IMR-90 (cell line): ENCODE data around the gene TPP2. TPM values are rescaled to one million over a fixed set of nuclear protein-coding genes. Genes with fewer than 3 reads are reported as not detected.
A peak's percentile ranks its signal among the peaks of the same experiment; 100 is the strongest.

ENCODE experiments used
- ATAC-seq: fragments of 200-7000 bp; cut with Tn5 transposase; 2 replicates; pipeline ENCODE4 v1.9.1; 2020; ENCODE audit warnings: low read depth, mild to moderate bottlenecking, moderate library complexity
- BruUV-seq: library from RNA; stranded (reverse); fragments of 400-500 nt; replicated peaks from 2 replicates; lab custom pipeline; 2021; lab: Mats Ljungman, UMichigan
- CTCF ChIA-PET: fragments of 300-600 bp; formaldehyde crosslinking; extraction: SDS; loops from one replicate; lab custom pipeline; 2021; ENCODE audit warnings: antibody characterized with exemption; lab: Yijun Ruan, JAX
- POLR2A ChIA-PET: fragments of 300-600 bp; sonication (Branson Sonifier 250); formaldehyde crosslinking; loops from one replicate; lab custom pipeline; 2022; ENCODE audit warnings: antibody characterized with exemption; ENCODE audit not compliant: unreplicated experiment; lab: Charles Lee
- DNase-seq: peaks from one replicate; pipeline ENCODE4 v3.0.0; 2013
- H2AFZ ChIP-seq: replicated peaks from 2 replicates; pipeline ENCODE3; 2013; ENCODE audit warnings: low read length, mild to moderate bottlenecking; ENCODE audit not compliant: poor library complexity
- H2AK5ac ChIP-seq: 2 replicates; pipeline ENCODE4 v1.6.1; 2013; ENCODE audit warnings: low read depth, low read length, inconsistent platforms
- H2AK9ac ChIP-seq: replicated peaks from 2 replicates; pipeline ENCODE3; 2013; ENCODE audit warnings: mild to moderate bottlenecking, low read depth, low read length, moderate library complexity; ENCODE audit not compliant: poor library complexity
- H2BK120ac ChIP-seq: 2 replicates; pipeline ENCODE4 v1.6.1; 2013; ENCODE audit warnings: low read depth, low read length, inconsistent platforms
- H2BK15ac ChIP-seq: 3 replicates; pipeline ENCODE4 v1.6.1; 2013; ENCODE audit warnings: low read depth, low read length, inconsistent platforms
- H2BK20ac ChIP-seq: 2 replicates; pipeline ENCODE4 v1.6.1; 2013; ENCODE audit warnings: low read depth, mild to moderate bottlenecking, inconsistent platforms, low read length, moderate library complexity
- H2BK5ac ChIP-seq: 2 replicates; pipeline ENCODE4 v1.6.1; 2013; ENCODE audit warnings: mild to moderate bottlenecking, low read depth, low read length, inconsistent platforms; ENCODE audit not compliant: poor library complexity, severe bottlenecking
- H3K14ac ChIP-seq: replicated peaks from 2 replicates; pipeline ENCODE4 v1.6.1; 2013; ENCODE audit warnings: low read depth, low read length, inconsistent platforms
- H3K18ac ChIP-seq: 2 replicates; pipeline ENCODE4 v1.6.1; 2013; ENCODE audit warnings: low read depth, low read length, control low read depth
- H3K23ac ChIP-seq: 2 replicates; pipeline ENCODE4 v1.6.1; 2013; ENCODE audit warnings: low read depth, low read length, inconsistent platforms
- H3K27ac ChIP-seq: 2 replicates; pipeline ENCODE4 v1.5.1; 2013; ENCODE audit warnings: mild to moderate bottlenecking, control low read depth, low read length; ENCODE audit not compliant: insufficient read depth
- H3K27me3 ChIP-seq: 2 replicates; pipeline ENCODE4 v1.6.1; 2013; ENCODE audit warnings: low read length; ENCODE audit not compliant: control insufficient read depth, insufficient read depth
- H3K36me3 ChIP-seq: 2 replicates; pipeline ENCODE4 v1.6.1; 2013; ENCODE audit warnings: low read length, mixed read lengths; ENCODE audit not compliant: control insufficient read depth, insufficient read depth
- H3K4ac ChIP-seq: 2 replicates; pipeline ENCODE4 v1.6.1; 2013; ENCODE audit warnings: low read depth, low read length, inconsistent platforms
- H3K4me1 ChIP-seq: 2 replicates; pipeline ENCODE4 v1.6.1; 2013; ENCODE audit warnings: low read length, mixed read lengths; ENCODE audit not compliant: control insufficient read depth, insufficient read depth
- H3K4me2 ChIP-seq: 2 replicates; pipeline ENCODE4 v1.6.1; 2013; ENCODE audit warnings: low read depth, mild to moderate bottlenecking, control low read depth, low read length, moderate library complexity
- H3K4me3 ChIP-seq: 2 replicates; pipeline ENCODE4 v1.5.1; 2013; ENCODE audit warnings: low read depth, mild to moderate bottlenecking, control low read depth, low read length, moderate library complexity; ENCODE audit not compliant: insufficient read depth
- H3K56ac ChIP-seq: 2 replicates; pipeline ENCODE4 v1.6.1; 2013; ENCODE audit warnings: low read length, inconsistent platforms; ENCODE audit not compliant: insufficient read depth; ENCODE audit errors: extremely low read depth
- H3K79me1 ChIP-seq, 2 experiments: 2 replicates each; pipeline ENCODE4 v1.6.1; 2013; ENCODE audit warnings: low read length in 2 of 2, inconsistent platforms in 1 of 2, low read depth in 1 of 2
- H3K9ac ChIP-seq: 2 replicates; pipeline ENCODE4 v1.6.1; 2013; ENCODE audit warnings: low read depth, low read length, control low read depth
- H3K9me1 ChIP-seq: 2 replicates; pipeline ENCODE4 v1.6.1; 2013; ENCODE audit warnings: low read length, inconsistent platforms; ENCODE audit not compliant: insufficient read depth
- H3K9me3 ChIP-seq: 2 replicates; pipeline ENCODE4 v1.6.1; 2013; ENCODE audit warnings: low read length; ENCODE audit not compliant: control insufficient read depth, insufficient read depth
- H4K20me1 ChIP-seq: 2 replicates; pipeline ENCODE4 v1.6.1; 2013; ENCODE audit warnings: low read length, inconsistent platforms; ENCODE audit not compliant: insufficient read depth
- H4K5ac ChIP-seq: 2 replicates; pipeline ENCODE4 v1.6.1; 2013; ENCODE audit warnings: mild to moderate bottlenecking, low read depth, low read length, control low read depth
- H4K8ac ChIP-seq, 2 experiments: 2 replicates each; pipeline ENCODE4 v1.6.1; 2013; ENCODE audit warnings: low read depth in 2 of 2, low read length in 2 of 2, control low read depth in 1 of 2, inconsistent platforms in 1 of 2
- H4K91ac ChIP-seq: 2 replicates; pipeline ENCODE4 v1.6.1; 2013; ENCODE audit warnings: low read depth, low read length, inconsistent platforms; ENCODE audit not compliant: insufficient read depth
- BHLHE40 ChIP-seq: fragments of 150-350 bp; IDR thresholded peaks from 2 replicates; pipeline ENCODE4 v1.6.1; 2016; ENCODE audit warnings: mild to moderate bottlenecking, low read depth, low read length
- CEBPB ChIP-seq: IDR thresholded peaks from 2 replicates; pipeline ENCODE4 v1.6.1; 2012; ENCODE audit warnings: low read depth, low read length, improper control_type of control experiment
- CHD1 ChIP-seq: IDR thresholded peaks from 2 replicates; pipeline ENCODE4 v1.6.1; 2012; ENCODE audit warnings: low read depth, low read length, improper control_type of control experiment
- FOS ChIP-seq: fragments of 150-350 bp; IDR thresholded peaks from 2 replicates; pipeline ENCODE4 v1.6.1; 2016; ENCODE audit warnings: low read depth, low read length
- MAFK ChIP-seq: IDR thresholded peaks from 2 replicates; pipeline ENCODE4 v1.6.1; 2012; ENCODE audit warnings: low read depth, low read length, improper control_type of control experiment
- MXI1 ChIP-seq: IDR thresholded peaks from 2 replicates; pipeline ENCODE4 v1.6.1; 2012; ENCODE audit warnings: low read depth, mild to moderate bottlenecking, low read length, moderate library complexity, borderline replicate concordance
- NFE2L2 ChIP-seq: fragments of 150-350 bp; IDR thresholded peaks from 2 replicates; pipeline ENCODE4 v1.6.1; 2016; ENCODE audit warnings: low read depth, mild to moderate bottlenecking, low read length
- POLR2A ChIP-seq: IDR thresholded peaks from 2 replicates; pipeline ENCODE4 v1.6.1; 2012; ENCODE audit warnings: mild to moderate bottlenecking, low read depth, low read length
- RAD21 ChIP-seq: IDR thresholded peaks from 2 replicates; pipeline ENCODE4 v1.6.1; 2012; ENCODE audit warnings: low read length, improper control_type of control experiment
- RCOR1 ChIP-seq: IDR thresholded peaks from 2 replicates; pipeline ENCODE4 v1.6.1; 2012; ENCODE audit warnings: mild to moderate bottlenecking, low read length, improper control_type of control experiment; ENCODE audit not compliant: insufficient replicate concordance
- RFX5 ChIP-seq: IDR thresholded peaks from 2 replicates; pipeline ENCODE4 v1.8.0; 2012; ENCODE audit warnings: low read depth, mild to moderate bottlenecking, low read length, moderate library complexity
- SMC3 ChIP-seq: fragments of 150-350 bp; IDR thresholded peaks from 2 replicates; pipeline ENCODE4 v1.6.1; 2016; ENCODE audit warnings: low read depth, mild to moderate bottlenecking, antibody characterized with exemption, low read length, moderate library complexity
- WGBS, 2 experiments: methylation state at CpG; one replicate each; pipeline versions ENCODE4 v1.1.5 to v1.1.7; 2013; ENCODE audit warnings: missing lambda C conversion rate in 2 of 2; ENCODE audit not compliant: insufficient read length in 1 of 2; ENCODE audit errors: extremely low coverage in 2 of 2; 5-methylcytosine and 5-hydroxymethylcytosine counted together
- dilution Hi-C: fragments of 300-500 bp; cut with HindIII; formaldehyde crosslinking; loops from one replicate; pipeline ENCODE4 v1.14.3; 2018; ENCODE audit warnings: low sequenced_read_pairs; ENCODE audit not compliant: unreplicated experiment
- in situ Hi-C: fragments of 300-500 bp; cut with MboI; formaldehyde crosslinking; loops from 3 replicates; pipeline ENCODE4 v1.14.3; 2019; ENCODE audit warnings: low sequenced_read_pairs, inconsistent platforms, mixed read lengths
- intact Hi-C: fragments of 100-400 bp; cut with micrococcal nuclease; formaldehyde crosslinking; loops from 2 replicates; pipeline ENCODE4 v1.10.0; 2022
- polyA plus RNA-seq, 3 experiments: library from polyadenylated mRNA; depleted of rRNA; stranded (reverse); fragments of >200 nt; gene quantifications; 2 replicates each; pipeline ENCODE4 v1.2.3, GENCODE V29; 2012; ENCODE audit warnings: low replicate concordance in 1 of 3
- total RNA-seq: library from RNA; depleted of rRNA; stranded (reverse); fragments of >200 nt; gene quantifications from 2 replicates; pipeline ENCODE4 v1.2.3, GENCODE V29; 2012
- TF ChIP-seq, protein P1 (sequence below): conservative IDR thresholded peaks from 2 replicates; pipeline ENCODE4 v1.5.1; 2012; ENCODE audit warnings: mild to moderate bottlenecking, low read depth, low read length, improper control_type of control experiment
- TF ChIP-seq, protein P2 (sequence below): fragments of 150-350 bp; IDR thresholded peaks from 2 replicates; pipeline ENCODE4 v1.6.1; 2017; ENCODE audit warnings: mild to moderate bottlenecking, antibody characterized with exemption, low read length, low read depth
- TF ChIP-seq, protein P3 (sequence below): fragments of 150-350 bp; IDR thresholded peaks from 2 replicates; pipeline ENCODE4 v1.6.1; 2016; ENCODE audit warnings: low read depth, mild to moderate bottlenecking, low read length, moderate library complexity, borderline replicate concordance

Gene TPP2
- total and polyA plus RNA-seq, 2 of the 4 experiments (the other 2 are of a cell fraction): 27.6 to 52.9 TPM

DNA sequence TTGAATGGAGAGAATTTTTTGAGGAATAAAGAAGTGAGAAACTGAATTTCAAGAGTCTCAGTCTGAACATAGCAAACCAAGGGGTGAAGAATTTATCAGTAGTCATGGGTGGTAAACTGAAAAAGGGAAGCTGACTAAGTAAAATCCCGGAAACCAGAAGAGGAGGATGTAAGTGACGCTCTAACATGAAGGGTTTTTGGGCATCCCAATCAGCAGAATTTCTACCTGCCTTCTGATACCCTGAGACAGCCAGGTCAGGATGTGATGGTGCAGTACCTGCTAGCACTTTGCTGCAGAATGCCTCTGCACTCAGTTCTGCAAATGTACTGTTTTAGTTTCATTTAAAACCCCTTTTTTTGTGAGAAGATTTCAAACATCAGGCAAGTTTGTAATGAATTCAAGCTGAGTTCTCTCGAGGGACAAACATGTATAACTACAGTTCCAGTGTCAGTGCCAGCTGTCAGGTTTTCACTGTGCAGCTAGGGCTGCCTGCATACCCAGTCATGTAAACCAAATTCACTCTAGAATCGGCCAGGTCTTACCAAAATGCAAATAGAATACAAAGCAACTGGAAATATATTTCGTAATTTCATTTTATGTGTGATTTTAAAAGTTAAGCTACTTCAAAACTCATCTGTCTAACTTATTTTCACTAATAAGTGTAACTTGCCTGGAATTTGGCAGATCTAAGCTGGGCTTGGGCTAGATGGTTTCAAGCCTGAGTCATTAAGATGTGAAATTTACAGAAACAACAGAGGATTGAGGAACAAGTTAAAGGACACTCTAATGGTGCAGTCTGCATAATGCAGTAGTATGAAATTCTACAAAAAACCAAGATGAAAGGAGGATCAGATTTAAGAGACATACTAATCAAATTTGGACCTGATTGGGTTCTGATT is 84.3 kb downstream of the TPP2 start:
- Histone ChIP-seq H4K20me1 (no peaks in the 10 kb centered on the region), H3K4me2 (no peak overlapping the region), H3K9me3 (0 out of 2 replicates have a peak, but pooled peaks cover 2% of the 10 kb centered on the region), H4K91ac (no peak overlapping the region), H2BK120ac (no peak overlapping the region), H3K14ac (no peak overlapping the region), H2AFZ (no peak overlapping the region), H3K4me3 (no peak overlapping the region), H2AK5ac (no peak overlapping the region), H2BK15ac (no peak overlapping the region), H2AK9ac (no peak overlapping the region), H4K8ac (no peak overlapping the region), H3K4me1 (no peaks in the 10 kb centered on the region), H3K36me3 (peaks cover 15% of the 10 kb centered on the region), H4K5ac (no peak overlapping the region), H3K23ac (no peak overlapping the region), H3K79me1 (no peaks in the 10 kb centered on the region), H3K18ac (no peak overlapping the region), H3K27me3 (no peaks in the 10 kb centered on the region), H3K4ac (no peak overlapping the region), H3K9ac (no peak overlapping the region), H2BK5ac (no peak overlapping the region), H3K9me1 (no peaks in the 10 kb centered on the region), H3K27ac (no peak overlapping the region), H2BK20ac (no peak overlapping the region), H3K56ac (no peak overlapping the region)
- DNase-seq (peak; percentile 30), ATAC-seq (peak; percentile 46; the same call in 1 of the 2 replicates)
- intact Hi-C loops (no loop called here), in situ Hi-C loops (no loop called here), dilution Hi-C loops (no loop called here)
- BruUV-seq: no TSS peak
- CTCF ChIA-PET: no interaction called here
- 100% methylated on average over 2 of the region's 5 CpGs; no CpG with 5 or more reads in 1 of the 2 experiments for WGBS, 2 experiments
- POLR2A ChIA-PET: no interaction called here
- TF ChIP-seq SMC3 (no peak), RAD21 (no peak), NFE2L2 (no peak), POLR2A (no peak), CHD1 (no peak), FOS (no peak), BHLHE40 (no peak), CEBPB (no peak), MAFK (no peak), RCOR1 (no peak), RFX5 (no peak), MXI1 (no peak)
- TF ChIP-seq, protein P1, sequence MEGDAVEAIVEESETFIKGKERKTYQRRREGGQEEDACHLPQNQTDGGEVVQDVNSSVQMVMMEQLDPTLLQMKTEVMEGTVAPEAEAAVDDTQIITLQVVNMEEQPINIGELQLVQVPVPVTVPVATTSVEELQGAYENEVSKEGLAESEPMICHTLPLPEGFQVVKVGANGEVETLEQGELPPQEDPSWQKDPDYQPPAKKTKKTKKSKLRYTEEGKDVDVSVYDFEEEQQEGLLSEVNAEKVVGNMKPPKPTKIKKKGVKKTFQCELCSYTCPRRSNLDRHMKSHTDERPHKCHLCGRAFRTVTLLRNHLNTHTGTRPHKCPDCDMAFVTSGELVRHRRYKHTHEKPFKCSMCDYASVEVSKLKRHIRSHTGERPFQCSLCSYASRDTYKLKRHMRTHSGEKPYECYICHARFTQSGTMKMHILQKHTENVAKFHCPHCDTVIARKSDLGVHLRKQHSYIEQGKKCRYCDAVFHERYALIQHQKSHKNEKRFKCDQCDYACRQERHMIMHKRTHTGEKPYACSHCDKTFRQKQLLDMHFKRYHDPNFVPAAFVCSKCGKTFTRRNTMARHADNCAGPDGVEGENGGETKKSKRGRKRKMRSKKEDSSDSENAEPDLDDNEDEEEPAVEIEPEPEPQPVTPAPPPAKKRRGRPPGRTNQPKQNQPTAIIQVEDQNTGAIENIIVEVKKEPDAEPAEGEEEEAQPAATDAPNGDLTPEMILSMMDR: no peak
- TF ChIP-seq, protein P2, sequence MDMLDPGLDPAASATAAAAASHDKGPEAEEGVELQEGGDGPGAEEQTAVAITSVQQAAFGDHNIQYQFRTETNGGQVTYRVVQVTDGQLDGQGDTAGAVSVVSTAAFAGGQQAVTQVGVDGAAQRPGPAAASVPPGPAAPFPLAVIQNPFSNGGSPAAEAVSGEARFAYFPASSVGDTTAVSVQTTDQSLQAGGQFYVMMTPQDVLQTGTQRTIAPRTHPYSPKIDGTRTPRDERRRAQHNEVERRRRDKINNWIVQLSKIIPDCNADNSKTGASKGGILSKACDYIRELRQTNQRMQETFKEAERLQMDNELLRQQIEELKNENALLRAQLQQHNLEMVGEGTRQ: no peak
- TF ChIP-seq, protein P3, sequence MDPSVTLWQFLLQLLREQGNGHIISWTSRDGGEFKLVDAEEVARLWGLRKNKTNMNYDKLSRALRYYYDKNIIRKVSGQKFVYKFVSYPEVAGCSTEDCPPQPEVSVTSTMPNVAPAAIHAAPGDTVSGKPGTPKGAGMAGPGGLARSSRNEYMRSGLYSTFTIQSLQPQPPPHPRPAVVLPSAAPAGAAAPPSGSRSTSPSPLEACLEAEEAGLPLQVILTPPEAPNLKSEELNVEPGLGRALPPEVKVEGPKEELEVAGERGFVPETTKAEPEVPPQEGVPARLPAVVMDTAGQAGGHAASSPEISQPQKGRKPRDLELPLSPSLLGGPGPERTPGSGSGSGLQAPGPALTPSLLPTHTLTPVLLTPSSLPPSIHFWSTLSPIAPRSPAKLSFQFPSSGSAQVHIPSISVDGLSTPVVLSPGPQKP: no peak
